ENCODE results near the gene MLYCD. TPM values are rescaled to one million over a fixed set of nuclear protein-coding genes. Genes with fewer than 3 reads are reported as not detected.

The MLYCD gene
- total and polyA plus RNA-seq, 10 of the 15 experiments (the other 5 are each of a cell fraction or from before 2014, with no cell fraction given): 0.21 to 3.7 (median 1.7) TPM

GRCh38 chr16:83849421-83849820, 49.5 kb upstream of the MLYCD start:
- no peak overlapping the region for H3K4me2 ChIP-seq (ENCODE audit: control insufficient read depth, insufficient read depth)
- ChIA-PET RAD21 (ENCODE audit: unreplicated experiment) (no interaction called here), SMC1A (ENCODE audit: uncharacterized antibody, unreplicated experiment) (no interaction called here), POLR2A (no interaction called here), CTCF (no interaction called here)
- 20% methylated on average over 6 of the region's 6 CpGs for WGBS (ENCODE audit: insufficient coverage, insufficient replicate concordance, low lambda C conversion rate, missing lambda C conversion rate)
- FAIRE-seq (no peak), DNase-seq (ENCODE audit: low read depth, low spot score) (no peak), ATAC-seq (no peak)
- H3K79me2 ChIP-seq (ENCODE audit: control insufficient read depth, insufficient read depth, low read length): no peaks in the 10 kb centered on the region
- no peaks in the 10 kb centered on the region for H3K9me3 ChIP-seq (replicated peaks; ENCODE audit: control insufficient read depth, insufficient read depth, low read length)
- TF ChIP-seq SUPT20H (IDR thresholded peaks at IDR 0.05; ENCODE audit: borderline replicate concordance, control insufficient read depth, low read depth, low read length) (no peak), NFIC (IDR thresholded peaks at IDR 0.05; ENCODE audit: low read depth, low read length) (no peak), HDAC2 (IDR thresholded peaks at IDR 0.05) (no peak), TBL1XR1 (IDR thresholded peaks at IDR 0.05; ENCODE audit: low read depth, low read length) (no peak), ZZZ3 (IDR thresholded peaks at IDR 0.05; ENCODE audit: control insufficient read depth, insufficient read length, low read depth) (no peak), RB1 (IDR thresholded peaks at IDR 0.05; ENCODE audit: borderline replicate concordance) (no peak), MAX (IDR thresholded peaks at IDR 0.05; ENCODE audit: low read depth, low read length) (no peak), DPF2 (IDR thresholded peaks at IDR 0.05) (no peak), IKZF2 (IDR thresholded peaks at IDR 0.05) (no peak), ZNF592 (IDR thresholded peaks at IDR 0.05) (no peak), SPI1 (IDR thresholded peaks at IDR 0.05; ENCODE audit: borderline replicate concordance, insufficient read depth, low read depth, low read length) (no peak), CBFB (IDR thresholded peaks at IDR 0.05; ENCODE audit: low read depth) (no peak), REST (IDR thresholded peaks at IDR 0.05; ENCODE audit: low read depth, low read length) (no peak), TAF1 (IDR thresholded peaks at IDR 0.05; ENCODE audit: borderline replicate concordance, low read depth, low read length) (no peak), ZBTB11 (CRISPR knock-in tag; IDR thresholded peaks at IDR 0.05) (no peak)
- no peaks in the 10 kb centered on the region for H3K4me1 ChIP-seq (ENCODE audit: control insufficient read depth, insufficient read depth, low read length)
- no peaks in the 10 kb centered on the region for H4K20me1 ChIP-seq (ENCODE audit: control insufficient read depth, insufficient read depth)
- BruUV-seq (replicated peaks): no TSS peak
- in situ Hi-C loops (cut with MboI) (no loop called here), intact Hi-C loops (cut with micrococcal nuclease; ENCODE audit: unreplicated experiment) (no loop called here)
- no peak overlapping the region for H3K9ac ChIP-seq (ENCODE audit: control insufficient read depth, insufficient read depth, low read length)
- no peaks in the 10 kb centered on the region for H3K36me3 ChIP-seq (ENCODE audit: control insufficient read depth in 2 of 2, insufficient read depth in 2 of 2, low read length in 1 of 2)
- no peaks in the 10 kb centered on the region; a peak in 1 of 4 replicates for H3K27me3 ChIP-seq (replicated peaks in 1 of 2; ENCODE audit: control insufficient read depth in 2 of 2, insufficient read depth in 2 of 2, low read length in 1 of 2)
- H3K27ac ChIP-seq (ENCODE audit: control insufficient read depth, insufficient read depth): no peak overlapping the region
- H3K4me3 ChIP-seq: no peak overlapping the region
- H2AFZ ChIP-seq (ENCODE audit: control insufficient read depth, low read depth, low read length): no peak overlapping the region

Data from GM12878 (cell line).